SK-N-SH treated with all-trans-retinoic acid at 6 μM for 48 hours (cell line): Measurements from ENCODE around the gene MACF1.

Experiments
- ATAC-seq: fragments of 200-7000 bp; cut with Tn5 transposase; 3 replicates; pipeline ENCODE4 v1.9.1; 2020; ENCODE audit warnings: mild to moderate bottlenecking, moderate library complexity
- ARNTL ChIP-seq: fragments of 450-650 bp; formaldehyde crosslinking; IDR thresholded peaks from 2 replicates; pipeline ENCODE4 v1.5.0; 2020; ENCODE audit warnings: low read depth, mild to moderate bottlenecking, moderate library complexity, borderline replicate concordance
- BACH2 ChIP-seq: fragments of 250-450 bp; sonication (Bioruptor Pico); IDR thresholded peaks from 2 replicates; pipeline ENCODE4 v1.9.0; 2021; ENCODE audit warnings: mild to moderate bottlenecking, borderline replicate concordance
- CSDC2 ChIP-seq: fragments of 250-450 bp; sonication (Bioruptor Pico); IDR thresholded peaks from 2 replicates; pipeline ENCODE4 v1.5.0; 2020; ENCODE audit warnings: mild to moderate bottlenecking, moderate library complexity
- ESRRG ChIP-seq: fragments of 250-450 bp; sonication (Bioruptor Pico); IDR thresholded peaks from 2 replicates; pipeline ENCODE4 v1.6.1; 2021; ENCODE audit warnings: mild to moderate bottlenecking
- GLIS3 ChIP-seq: fragments of 250-450 bp; sonication (Bioruptor Pico); IDR thresholded peaks from 2 replicates; pipeline ENCODE4 v1.5.0; 2020; ENCODE audit warnings: mild to moderate bottlenecking, moderate library complexity
- ISL1 ChIP-seq: fragments of 250-450 bp; sonication (Bioruptor Pico); IDR thresholded peaks from 2 replicates; pipeline ENCODE4 v2.1.2; 2022; ENCODE audit warnings: mild to moderate bottlenecking, moderate library complexity
- PATZ1 ChIP-seq: fragments of 250-450 bp; sonication (Bioruptor Pico); IDR thresholded peaks from 2 replicates; pipeline ENCODE4 v1.8.0; 2020; ENCODE audit warnings: mild to moderate bottlenecking, moderate library complexity, borderline replicate concordance
- POU6F1 ChIP-seq: fragments of 250-450 bp; sonication (Bioruptor Pico); IDR thresholded peaks from 2 replicates; pipeline ENCODE4 v1.8.0; 2021; ENCODE audit warnings: low read depth, mild to moderate bottlenecking, moderate library complexity, borderline replicate concordance
- PPARA ChIP-seq: fragments of 250-450 bp; sonication (Bioruptor Pico); IDR thresholded peaks from 2 replicates; pipeline ENCODE4 v1.5.0; 2020; ENCODE audit warnings: mild to moderate bottlenecking, borderline replicate concordance
- RARB ChIP-seq: fragments of 250-450 bp; sonication (Bioruptor Pico); IDR thresholded peaks from 2 replicates; pipeline ENCODE4 v1.8.0; 2021; ENCODE audit warnings: mild to moderate bottlenecking, moderate library complexity
- SNAI2 ChIP-seq: fragments of 250-450 bp; sonication (Bioruptor Pico); IDR thresholded peaks from 2 replicates; pipeline ENCODE4 v1.5.0; 2020; ENCODE audit warnings: mild to moderate bottlenecking, moderate library complexity
- TCF4 ChIP-seq: fragments of 250-450 bp; sonication (Bioruptor Pico); IDR thresholded peaks from 2 replicates; pipeline ENCODE4 v1.8.0; 2021; ENCODE audit warnings: mild to moderate bottlenecking, moderate library complexity, borderline replicate concordance
- TOX ChIP-seq: fragments of 250-450 bp; sonication (Bioruptor Pico); IDR thresholded peaks from 2 replicates; pipeline ENCODE4 v1.8.0; 2021; ENCODE audit warnings: mild to moderate bottlenecking, moderate library complexity, borderline replicate concordance
- ZFP3 ChIP-seq: fragments of 250-450 bp; sonication (Bioruptor Pico); IDR thresholded peaks from 2 replicates; pipeline ENCODE4 v1.5.0; 2020; ENCODE audit warnings: mild to moderate bottlenecking, moderate library complexity
- ZFP30 ChIP-seq: fragments of 450-650 bp; formaldehyde crosslinking; IDR thresholded peaks from 2 replicates; pipeline ENCODE4 v1.5.0; 2022; ENCODE audit warnings: mild to moderate bottlenecking, moderate library complexity
- ZNF565 ChIP-seq: fragments of 450-650 bp; formaldehyde crosslinking; conservative IDR thresholded peaks from 2 replicates; pipeline ENCODE4 v1.5.0; 2020; ENCODE audit warnings: low read depth, mild to moderate bottlenecking, moderate library complexity
- ZNF70 ChIP-seq: fragments of 450-650 bp; formaldehyde crosslinking; IDR thresholded peaks from 2 replicates; pipeline ENCODE4 v1.5.0; 2020; ENCODE audit warnings: mild to moderate bottlenecking, moderate library complexity
- ZNF8 ChIP-seq: fragments of 450-650 bp; formaldehyde crosslinking; IDR thresholded peaks from 2 replicates; pipeline ENCODE4 v1.5.0; 2020; ENCODE audit warnings: mild to moderate bottlenecking, moderate library complexity
- TF ChIP-seq, protein P1 (sequence below): fragments of 250-450 bp; sonication (Bioruptor Pico); IDR thresholded peaks from 2 replicates; pipeline ENCODE4 v1.5.0; 2020; ENCODE audit warnings: mild to moderate bottlenecking, moderate library complexity
- TF ChIP-seq, protein P2 (sequence below): fragments of 250-450 bp; sonication (Bioruptor Pico); IDR thresholded peaks from 2 replicates; pipeline ENCODE4 v1.5.1; 2021; ENCODE audit warnings: mild to moderate bottlenecking, moderate library complexity
- TF ChIP-seq, protein P3 (sequence below): fragments of 250-450 bp; sonication (Bioruptor Pico); IDR thresholded peaks from 2 replicates; pipeline ENCODE4 v1.5.1; 2020; ENCODE audit warnings: low read depth, mild to moderate bottlenecking, moderate library complexity

MACF1 gene

DNA sequence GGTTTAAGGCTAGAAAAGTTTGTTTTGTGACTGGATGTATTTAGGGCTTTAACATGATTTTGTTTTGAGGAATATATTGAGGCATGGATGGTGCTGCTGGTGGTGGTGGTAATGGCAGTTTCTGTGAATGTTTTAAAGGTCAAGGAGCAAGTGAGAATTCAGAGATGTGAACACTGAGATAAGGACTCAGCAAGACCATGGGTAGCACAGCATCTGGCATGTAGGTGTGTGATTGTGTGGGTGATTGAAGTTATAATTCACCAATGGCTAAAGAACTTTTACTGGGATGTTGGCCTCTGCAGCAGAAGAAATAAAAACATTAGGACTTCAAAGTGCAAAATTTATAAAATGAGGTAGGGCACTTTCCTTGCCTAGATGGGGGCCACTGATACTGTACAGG, 65.9 kb downstream of the MACF1 start:
- no peak for ATAC-seq

GRCh38 chr1:39272027-39272797, 67.7 kb downstream of the MACF1 start:
- peak; percentile 21 for ATAC-seq
- no peak for TF ChIP-seq ZNF70
- no peak for TF ChIP-seq PATZ1 (CRISPR knock-in tag)
- TF ChIP-seq TCF4: no peak
- no peak for TF ChIP-seq ISL1 (CRISPR knock-in tag)
- TF ChIP-seq ZNF8 (CRISPR knock-in tag): no peak
- TF ChIP-seq SNAI2: no peak
- TF ChIP-seq, protein P1, sequence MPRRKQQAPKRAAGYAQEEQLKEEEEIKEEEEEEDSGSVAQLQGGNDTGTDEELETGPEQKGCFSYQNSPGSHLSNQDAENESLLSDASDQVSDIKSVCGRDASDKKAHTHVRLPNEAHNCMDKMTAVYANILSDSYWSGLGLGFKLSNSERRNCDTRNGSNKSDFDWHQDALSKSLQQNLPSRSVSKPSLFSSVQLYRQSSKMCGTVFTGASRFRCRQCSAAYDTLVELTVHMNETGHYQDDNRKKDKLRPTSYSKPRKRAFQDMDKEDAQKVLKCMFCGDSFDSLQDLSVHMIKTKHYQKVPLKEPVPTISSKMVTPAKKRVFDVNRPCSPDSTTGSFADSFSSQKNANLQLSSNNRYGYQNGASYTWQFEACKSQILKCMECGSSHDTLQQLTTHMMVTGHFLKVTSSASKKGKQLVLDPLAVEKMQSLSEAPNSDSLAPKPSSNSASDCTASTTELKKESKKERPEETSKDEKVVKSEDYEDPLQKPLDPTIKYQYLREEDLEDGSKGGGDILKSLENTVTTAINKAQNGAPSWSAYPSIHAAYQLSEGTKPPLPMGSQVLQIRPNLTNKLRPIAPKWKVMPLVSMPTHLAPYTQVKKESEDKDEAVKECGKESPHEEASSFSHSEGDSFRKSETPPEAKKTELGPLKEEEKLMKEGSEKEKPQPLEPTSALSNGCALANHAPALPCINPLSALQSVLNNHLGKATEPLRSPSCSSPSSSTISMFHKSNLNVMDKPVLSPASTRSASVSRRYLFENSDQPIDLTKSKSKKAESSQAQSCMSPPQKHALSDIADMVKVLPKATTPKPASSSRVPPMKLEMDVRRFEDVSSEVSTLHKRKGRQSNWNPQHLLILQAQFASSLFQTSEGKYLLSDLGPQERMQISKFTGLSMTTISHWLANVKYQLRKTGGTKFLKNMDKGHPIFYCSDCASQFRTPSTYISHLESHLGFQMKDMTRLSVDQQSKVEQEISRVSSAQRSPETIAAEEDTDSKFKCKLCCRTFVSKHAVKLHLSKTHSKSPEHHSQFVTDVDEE (CRISPR knock-in tag): no peak
- TF ChIP-seq, protein P2, sequence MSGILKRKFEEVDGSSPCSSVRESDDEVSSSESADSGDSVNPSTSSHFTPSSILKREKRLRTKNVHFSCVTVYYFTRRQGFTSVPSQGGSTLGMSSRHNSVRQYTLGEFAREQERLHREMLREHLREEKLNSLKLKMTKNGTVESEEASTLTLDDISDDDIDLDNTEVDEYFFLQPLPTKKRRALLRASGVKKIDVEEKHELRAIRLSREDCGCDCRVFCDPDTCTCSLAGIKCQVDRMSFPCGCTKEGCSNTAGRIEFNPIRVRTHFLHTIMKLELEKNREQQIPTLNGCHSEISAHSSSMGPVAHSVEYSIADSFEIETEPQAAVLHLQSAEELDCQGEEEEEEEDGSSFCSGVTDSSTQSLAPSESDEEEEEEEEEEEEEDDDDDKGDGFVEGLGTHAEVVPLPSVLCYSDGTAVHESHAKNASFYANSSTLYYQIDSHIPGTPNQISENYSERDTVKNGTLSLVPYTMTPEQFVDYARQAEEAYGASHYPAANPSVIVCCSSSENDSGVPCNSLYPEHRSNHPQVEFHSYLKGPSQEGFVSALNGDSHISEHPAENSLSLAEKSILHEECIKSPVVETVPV (CRISPR knock-in tag): no peak
- no peak for TF ChIP-seq ESRRG
- no peak for TF ChIP-seq RARB
- no peak for TF ChIP-seq GLIS3 (CRISPR knock-in tag)
- no peak for TF ChIP-seq ZNF565 (CRISPR knock-in tag)
- TF ChIP-seq, protein P3, sequence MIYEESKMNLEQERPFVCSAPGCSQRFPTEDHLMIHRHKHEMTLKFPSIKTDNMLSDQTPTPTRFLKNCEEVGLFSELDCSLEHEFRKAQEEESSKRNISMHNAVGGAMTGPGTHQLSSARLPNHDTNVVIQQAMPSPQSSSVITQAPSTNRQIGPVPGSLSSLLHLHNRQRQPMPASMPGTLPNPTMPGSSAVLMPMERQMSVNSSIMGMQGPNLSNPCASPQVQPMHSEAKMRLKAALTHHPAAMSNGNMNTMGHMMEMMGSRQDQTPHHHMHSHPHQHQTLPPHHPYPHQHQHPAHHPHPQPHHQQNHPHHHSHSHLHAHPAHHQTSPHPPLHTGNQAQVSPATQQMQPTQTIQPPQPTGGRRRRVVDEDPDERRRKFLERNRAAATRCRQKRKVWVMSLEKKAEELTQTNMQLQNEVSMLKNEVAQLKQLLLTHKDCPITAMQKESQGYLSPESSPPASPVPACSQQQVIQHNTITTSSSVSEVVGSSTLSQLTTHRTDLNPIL (CRISPR knock-in tag): no peak
- TF ChIP-seq CSDC2: no peak
- TF ChIP-seq ZFP30 (CRISPR knock-in tag): no peak
- TF ChIP-seq PPARA: no peak
- no peak for TF ChIP-seq BACH2
- TF ChIP-seq ZFP3 (CRISPR knock-in tag): no peak
- TF ChIP-seq, all 23 proteins: peak for 0

More for the DNA sequence above, 65.9 kb downstream of the MACF1 start:
- TF ChIP-seq CSDC2: no peak
- TF ChIP-seq, protein P3 (CRISPR knock-in tag): no peak
- no peak for TF ChIP-seq BACH2
- no peak for TF ChIP-seq ZNF70
- TF ChIP-seq POU6F1 (CRISPR knock-in tag): no peak
- TF ChIP-seq, all 23 proteins: peak for 0

DNA sequence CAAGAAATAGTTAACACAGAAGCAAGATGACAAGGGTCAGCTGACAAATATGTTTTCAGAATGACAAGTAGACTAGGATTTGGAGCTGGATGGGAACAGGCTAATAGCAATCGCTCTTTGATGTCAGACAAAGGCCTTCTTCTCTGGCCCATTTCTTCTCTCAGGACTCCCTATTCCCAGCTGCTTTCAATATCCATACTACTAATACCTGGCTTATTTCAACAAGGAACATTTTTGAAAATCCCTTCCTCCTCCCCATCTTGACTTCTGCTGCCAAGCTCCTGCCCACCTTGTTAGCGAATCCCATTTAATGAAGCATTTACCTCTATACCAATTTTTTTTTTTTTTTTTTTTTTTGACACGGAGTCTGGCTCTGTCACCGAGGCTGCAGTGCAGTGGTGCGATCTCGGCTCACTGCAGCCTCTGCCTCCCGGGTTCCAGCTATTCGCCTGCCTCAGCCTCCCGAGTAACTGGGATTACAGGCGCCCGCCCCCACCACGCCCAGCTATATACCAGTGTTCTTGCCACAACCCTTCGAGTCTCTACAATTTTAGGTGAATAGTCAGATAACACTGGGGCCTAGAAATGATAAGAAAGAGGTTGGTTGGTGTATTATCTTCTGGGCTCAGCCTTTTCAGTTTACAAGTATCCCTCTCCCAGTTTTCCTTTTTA, 68.4 kb downstream of the MACF1 start:
- ATAC-seq: no peak; the same call in 2 of the 3 replicates
- TF ChIP-seq PATZ1 (CRISPR knock-in tag) (no peak), SNAI2 (no peak), TOX (CRISPR knock-in tag) (no peak), ESRRG (no peak), ARNTL (CRISPR knock-in tag) (no peak)
- TF ChIP-seq, protein P2 (CRISPR knock-in tag): no peak
